Measurements from ENCODE around the gene INPP5E.

- TF ChIP-seq CTCF (conservative IDR thresholded peaks at IDR 0.05; ENCODE audit: low read length) (no peak), EZH2phosphoT487 (IDR thresholded peaks at IDR 0.05; ENCODE audit: borderline replicate concordance, low read depth, low read length) (no peak)
Measured at GRCh38 chr9:136474974-136475865, 35.6 kb upstream of the INPP5E start.

Measured in OCI-LY7 (cell line).